ENCODE results near the gene PPARG. TPM values are rescaled to one million over a fixed set of nuclear protein-coding genes. Genes with fewer than 3 reads are reported as not detected.

The PPARG gene
- total RNA-seq, 6 donors from 2014 or later = 39.8 to 93.9 (median 52.7) TPM

DNA sequence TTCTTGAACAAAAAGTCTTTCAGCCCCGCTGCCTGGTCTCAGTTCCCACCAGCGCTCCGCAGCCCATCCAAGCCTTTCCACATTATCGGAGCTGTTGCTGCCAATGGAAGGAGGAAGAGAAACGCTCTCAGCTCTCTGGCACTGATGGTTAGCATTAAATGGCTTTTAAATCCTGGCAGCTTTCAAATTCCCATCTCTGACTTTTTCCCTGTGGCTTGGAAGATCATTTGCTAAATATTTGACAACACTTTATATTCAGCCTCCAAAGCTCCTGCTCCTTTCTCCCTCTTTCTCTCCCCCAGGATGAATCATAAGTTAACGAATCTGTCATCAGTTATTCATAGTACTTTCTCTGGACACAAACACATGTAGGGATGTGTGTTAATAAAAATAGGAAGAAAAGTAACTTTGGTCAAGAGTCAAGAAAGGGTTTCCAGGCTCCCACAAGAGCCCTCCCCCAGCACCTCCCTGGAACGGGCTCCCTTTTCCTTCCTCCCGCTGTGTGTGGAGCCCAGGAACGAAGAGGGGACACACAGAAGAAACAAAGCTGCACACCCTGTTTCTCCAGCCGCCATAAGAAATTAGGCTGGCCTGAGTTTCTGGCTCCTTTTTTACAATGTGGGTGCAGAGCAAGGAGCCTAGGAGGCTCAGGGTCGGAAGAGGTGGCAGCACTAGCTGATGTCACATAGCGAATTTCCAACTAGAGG is 147.8 kb downstream of the PPARG start:
- H3K27me3 ChIP-seq = no peaks in the 10 kb centered on the region
- H3K27ac ChIP-seq = no peak overlapping the region
- no peak for DNase-seq
- no peaks in the 10 kb centered on the region for H3K36me3 ChIP-seq
- TF ChIP-seq, protein P1, sequence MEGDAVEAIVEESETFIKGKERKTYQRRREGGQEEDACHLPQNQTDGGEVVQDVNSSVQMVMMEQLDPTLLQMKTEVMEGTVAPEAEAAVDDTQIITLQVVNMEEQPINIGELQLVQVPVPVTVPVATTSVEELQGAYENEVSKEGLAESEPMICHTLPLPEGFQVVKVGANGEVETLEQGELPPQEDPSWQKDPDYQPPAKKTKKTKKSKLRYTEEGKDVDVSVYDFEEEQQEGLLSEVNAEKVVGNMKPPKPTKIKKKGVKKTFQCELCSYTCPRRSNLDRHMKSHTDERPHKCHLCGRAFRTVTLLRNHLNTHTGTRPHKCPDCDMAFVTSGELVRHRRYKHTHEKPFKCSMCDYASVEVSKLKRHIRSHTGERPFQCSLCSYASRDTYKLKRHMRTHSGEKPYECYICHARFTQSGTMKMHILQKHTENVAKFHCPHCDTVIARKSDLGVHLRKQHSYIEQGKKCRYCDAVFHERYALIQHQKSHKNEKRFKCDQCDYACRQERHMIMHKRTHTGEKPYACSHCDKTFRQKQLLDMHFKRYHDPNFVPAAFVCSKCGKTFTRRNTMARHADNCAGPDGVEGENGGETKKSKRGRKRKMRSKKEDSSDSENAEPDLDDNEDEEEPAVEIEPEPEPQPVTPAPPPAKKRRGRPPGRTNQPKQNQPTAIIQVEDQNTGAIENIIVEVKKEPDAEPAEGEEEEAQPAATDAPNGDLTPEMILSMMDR (IDR thresholded peaks at IDR 0.05) = no peak
- TF ChIP-seq POLR2A (IDR thresholded peaks at IDR 0.05) (no peak), POLR2AphosphoS5 (IDR thresholded peaks at IDR 0.05) (no peak), EP300 (IDR thresholded peaks at IDR 0.05) (no peak)
- H3K4me1 ChIP-seq = no peaks in the 10 kb centered on the region
- no peak overlapping the region for H3K4me3 ChIP-seq
- WGBS, 2 donors = 74 to 79% methylated on average over 12 of the region's 12 CpGs
- peak in 1 of 2 donors; percentile 56 for ATAC-seq (ENCODE audit: low FRiP score in 2 of 2)
- no peaks in the 10 kb centered on the region for H3K9me3 ChIP-seq

DNA sequence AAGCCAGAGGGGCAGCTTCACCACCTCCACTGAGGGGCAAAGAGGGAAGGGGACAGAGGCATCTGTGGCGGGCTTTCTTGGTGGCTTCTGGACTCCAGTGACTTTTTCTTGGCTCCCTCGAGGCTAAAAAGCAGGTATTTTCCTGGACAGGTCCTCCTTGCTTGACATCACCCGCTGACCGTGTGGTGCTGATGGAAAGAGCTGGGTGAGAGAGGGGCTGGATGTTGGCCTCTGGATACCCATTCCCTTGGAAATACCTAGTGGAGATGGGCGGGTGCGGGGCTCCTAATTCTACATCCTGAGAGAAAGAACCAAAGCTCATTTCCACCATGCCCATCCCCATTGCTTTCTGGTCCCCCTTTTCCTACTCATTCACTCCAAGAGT is 148.3 kb downstream of the PPARG start:
- ATAC-seq (ENCODE audit: low FRiP score in 2 of 2) (no peak), DNase-seq (no peak)
- no peaks in the 10 kb centered on the region for H3K36me3 ChIP-seq
- no peak overlapping the region for H3K27ac ChIP-seq
- H3K27me3 ChIP-seq = no peaks in the 10 kb centered on the region
- H3K4me3 ChIP-seq = no peak overlapping the region
- WGBS, 2 donors = 94 to 97% methylated on average over 6 of the region's 6 CpGs
- TF ChIP-seq POLR2A (IDR thresholded peaks at IDR 0.05) = no peak
- TF ChIP-seq EP300 (IDR thresholded peaks at IDR 0.05) = no peak
- TF ChIP-seq POLR2AphosphoS5 (IDR thresholded peaks at IDR 0.05) = no peak
- TF ChIP-seq, protein P1 (IDR thresholded peaks at IDR 0.05) = no peak
- no peaks in the 10 kb centered on the region for H3K9me3 ChIP-seq
- H3K4me1 ChIP-seq = no peaks in the 10 kb centered on the region

DNA sequence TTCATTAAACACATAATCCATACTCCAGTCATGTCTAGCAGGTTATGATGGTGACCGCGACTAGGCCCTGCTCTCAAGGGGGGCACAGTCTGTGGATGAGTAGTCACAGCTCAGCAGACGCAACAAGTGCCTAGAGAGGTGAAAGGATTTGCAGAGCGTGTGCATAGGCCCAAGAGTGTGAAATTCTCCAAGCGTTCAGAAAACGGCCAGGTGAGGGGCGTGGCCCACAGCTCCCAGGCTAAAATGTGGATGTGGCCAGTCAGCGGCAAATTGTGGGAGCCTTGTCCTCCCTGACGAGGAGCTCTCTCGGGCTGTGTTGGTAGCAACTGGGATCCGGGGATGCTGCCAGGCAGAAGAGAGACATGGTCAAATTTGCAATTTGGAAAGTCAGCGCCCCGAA is 149.0 kb downstream of the PPARG start:
- no peaks in the 10 kb centered on the region for H3K27me3 ChIP-seq
- no peak for DNase-seq
- no peak overlapping the region for H3K4me3 ChIP-seq
- no peaks in the 10 kb centered on the region for H3K4me1 ChIP-seq
- no peak overlapping the region for H3K27ac ChIP-seq
- H3K36me3 ChIP-seq = no peaks in the 10 kb centered on the region
- WGBS, 2 donors = 92 to 95% methylated on average over 13 of the region's 13 CpGs
- TF ChIP-seq, protein P1 (IDR thresholded peaks at IDR 0.05) = no peak
- TF ChIP-seq POLR2AphosphoS5 (IDR thresholded peaks at IDR 0.05) = no peak
- H3K9me3 ChIP-seq = no peaks in the 10 kb centered on the region
- no peak for ATAC-seq (ENCODE audit: low FRiP score in 2 of 2)

DNA sequence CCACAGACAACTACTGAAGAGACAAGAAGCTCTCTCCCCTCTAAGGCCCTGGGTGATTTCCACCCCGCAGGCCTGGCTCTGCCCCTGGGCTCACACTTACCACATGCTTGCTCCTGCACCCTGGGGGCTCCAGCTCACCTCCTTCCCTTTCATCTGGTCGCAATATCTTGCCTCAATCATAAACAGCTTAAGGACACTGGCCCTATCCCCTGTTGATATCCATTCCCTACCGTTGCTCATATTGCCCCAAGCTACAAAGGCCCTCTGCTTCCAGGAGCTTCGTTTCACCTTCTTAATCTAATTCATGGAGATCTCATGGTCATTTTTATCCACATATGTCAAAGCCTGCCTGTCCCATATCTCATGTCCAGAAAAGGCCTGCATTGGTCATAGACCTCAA is 149.4 kb downstream of the PPARG start:
- Histone ChIP-seq H3K27ac (no peak overlapping the region), H3K4me1 (no peaks in the 10 kb centered on the region), H3K36me3 (no peaks in the 10 kb centered on the region), H3K4me3 (no peak overlapping the region), H3K9me3 (no peaks in the 10 kb centered on the region), H3K27me3 (no peaks in the 10 kb centered on the region)
- ATAC-seq (ENCODE audit: low FRiP score in 2 of 2) (no peak), DNase-seq (no peak)
- WGBS, 2 donors = 93% methylated on average over 4 of the region's 4 CpGs
- TF ChIP-seq POLR2A (IDR thresholded peaks at IDR 0.05) = no peak
- no peak for TF ChIP-seq POLR2AphosphoS5 (IDR thresholded peaks at IDR 0.05)
- TF ChIP-seq, protein P1 (IDR thresholded peaks at IDR 0.05) = no peak
- TF ChIP-seq EP300 (IDR thresholded peaks at IDR 0.05) = no peak

Measured in upper lobe of left lung (tissue), 6 donors.